ENCODE measurements around the gene VSX1. TPM values are rescaled to one million over a fixed set of nuclear protein-coding genes. Genes with fewer than 3 reads are reported as not detected.

The VSX1 gene
- total and polyA plus RNA-seq, 2 donors (not counting 1 experiment from before 2014, with no cell fraction given) = not detected

GRCh38 chr20:25078662-25079061 lies 3.3 kb downstream of the VSX1 start:
- H3K27me3 Mint-ChIP-seq = peaks cover 69% of the 10 kb centered on the region
- CTCF ChIA-PET = no interaction called here

More at GRCh38 chr20:25078662-25079061, 3.3 kb downstream of the VSX1 start:
- no peak for DNase-seq
- H3K79me2 ChIP-seq (ENCODE audit: control insufficient read depth, insufficient read depth, low read length) = no peaks in the 10 kb centered on the region
- no peak overlapping the region for H3K9ac ChIP-seq (ENCODE audit: low read length)
- peaks cover 5 to 26% of the 10 kb centered on the region in 2 donors for H3K4me1 ChIP-seq (ENCODE audit: control insufficient read depth in 2 of 2, insufficient read depth in 2 of 2, low read length in 2 of 2)
- TF ChIP-seq EZH2 (IDR thresholded peaks at IDR 0.05; ENCODE audit: borderline replicate concordance, insufficient read depth, low read depth, low read length, poor library complexity, severe bottlenecking) (no peak), CTCF (IDR thresholded peaks at IDR 0.05) (no peak)
- no peak overlapping the region for H3K4me2 ChIP-seq (replicated peaks; ENCODE audit: low read depth, low read length, poor library complexity, severe bottlenecking)
- ATAC-seq (ENCODE audit: low read depth) = no peak
- no peaks in the 10 kb centered on the region for H3K9me3 Mint-ChIP-seq (ENCODE audit: insufficient read depth)
- peaks cover 11% of the 10 kb centered on the region for H3K4me1 Mint-ChIP-seq
- no peak overlapping the region for H3K4me3 ChIP-seq (ENCODE audit: control extremely low read depth in 1 of 5, extremely low read depth in 1 of 5, insufficient read depth in 1 of 5, low read depth in 2 of 5, low read length in 4 of 5)
- H3K27me3 ChIP-seq (replicated peaks in 1 of 4; ENCODE audit: control extremely low read depth in 1 of 4, control insufficient read depth in 3 of 4, insufficient read depth in 4 of 4, low read length in 3 of 4) = peaks cover 0 to 66% (median 57%) of the 10 kb centered on the region in 4 experiments
- H3K4me3 Mint-ChIP-seq = no peak overlapping the region
- no peaks in the 10 kb centered on the region for H4K20me1 ChIP-seq (ENCODE audit: control insufficient read depth, insufficient read depth, low read length, poor library complexity, severe bottlenecking)
- no peak overlapping the region for H3K27ac Mint-ChIP-seq
- WGBS (ENCODE audit: insufficient coverage) = 76% methylated on average over 8 of the region's 8 CpGs
- POLR2A ChIA-PET = no interaction called here
- peaks cover 0 to 16% (median 0%) of the 10 kb centered on the region in 3 donors for H3K9me3 ChIP-seq (ENCODE audit: control extremely low read depth in 1 of 3, control insufficient read depth in 2 of 3, insufficient read depth in 1 of 3, low read length in 2 of 3)
- intact Hi-C loops (cut with micrococcal nuclease) = no loop called here
- no peak overlapping the region for H3K27ac ChIP-seq (ENCODE audit: low read length in 2 of 2)
- no peak overlapping the region for H2AFZ ChIP-seq (ENCODE audit: insufficient read depth, low read depth, low read length, poor library complexity, severe bottlenecking)
- no peaks in the 10 kb centered on the region for H3K36me3 ChIP-seq (replicated peaks in 1 of 2; ENCODE audit: control extremely low read depth in 1 of 2, control insufficient read depth in 1 of 2, extremely low read depth in 1 of 2, insufficient read depth in 2 of 2, low read length in 1 of 2)

All from B cell (primary cell).